HepG2 (cell line): Measurements from ENCODE around the gene RNF126. TPM values are rescaled to one million over a fixed set of nuclear protein-coding genes. Genes with fewer than 3 reads are reported as not detected.

Experiments used
- DR1 ChIP-seq: sonication (generic); formaldehyde crosslinking; IDR thresholded peaks from 2 replicates; pipeline ENCODE4 v1.8.0; 2021; ENCODE audit warnings: mild to moderate bottlenecking, missing genetic modification reagents, inconsistent platforms
- FOXA1 ChIP-seq, 2 experiments: fragments of 450-650 bp in 1 of 2; sonication (generic) in 1 of 2; formaldehyde crosslinking in 1 of 2; IDR thresholded peaks; 2 replicates each; pipeline versions ENCODE4 v1.4.0 to v1.6.1; 2016 to 2020; ENCODE audit warnings: missing genetic modification reagents in 1 of 2
- KLF16 ChIP-seq, 2 experiments: sonication (generic) in 1 of 2; formaldehyde crosslinking in 1 of 2; IDR thresholded peaks; 2 replicates each; pipeline versions ENCODE4 v1.6.1 to v1.8.0; 2016 to 2023; ENCODE audit warnings: missing genetic modification reagents in 2 of 2, missing compliant biosample characterization in 1 of 2
- MXI1 ChIP-seq: IDR thresholded peaks from 3 replicates; pipeline ENCODE4 v1.6.1; 2012; ENCODE audit warnings: low read depth, low read length, inconsistent platforms, borderline replicate concordance
- SAFB2 ChIP-seq: sonication (generic); formaldehyde crosslinking; IDR thresholded peaks from 2 replicates; pipeline ENCODE4 v1.5.1; 2020; ENCODE audit warnings: missing genetic modification reagents, low read depth, mild to moderate bottlenecking, borderline replicate concordance
- ZC3H13 ChIP-seq: sonication (generic); formaldehyde crosslinking; IDR thresholded peaks from 2 replicates; pipeline ENCODE4 v1.8.1; 2023; ENCODE audit warnings: mild to moderate bottlenecking, missing genetic modification reagents, moderate library complexity
- ZNF180 ChIP-seq: sonication (generic); formaldehyde crosslinking; IDR thresholded peaks from 2 replicates; pipeline ENCODE4 v1.4.0; 2020; ENCODE audit warnings: low read depth, missing genetic modification reagents, borderline replicate concordance
- ZNF224 ChIP-seq: sonication (generic); formaldehyde crosslinking; IDR thresholded peaks from 2 replicates; pipeline ENCODE4 v1.5.0; 2020; ENCODE audit warnings: mild to moderate bottlenecking, missing genetic modification reagents
- ZNF441 ChIP-seq: sonication (generic); formaldehyde crosslinking; IDR thresholded peaks from 2 replicates; pipeline ENCODE4 v1.7.0; 2021; ENCODE audit warnings: missing genetic modification reagents, borderline replicate concordance
- ZNF564 ChIP-seq: sonication (generic); formaldehyde crosslinking; IDR thresholded peaks from 2 replicates; pipeline ENCODE4 v1.8.1; 2023; ENCODE audit warnings: mild to moderate bottlenecking, missing genetic modification reagents
- polyA plus RNA-seq, 8 experiments: library from polyadenylated mRNA; depleted of rRNA in 3 of 8; stranded (reverse) in 7 of 8; unstranded in 1 of 8; fragments of >200 nt; fragmentation: Illumina TruSeq in 4 of 8; extraction: Trizol in 4 of 8; gene quantifications; 2 replicates each; pipeline versions ENCODE4 v1.2.1 to v1.2.3, GENCODE V29; 2011 to 2016; ENCODE audit warnings: low read depth in 4 of 8, missing spikeins in 1 of 8, mixed read lengths in 1 of 8; ENCODE audit not compliant: insufficient read depth in 1 of 8
- total RNA-seq, 5 experiments: library from RNA; depleted of rRNA; stranded (reverse); fragments of >200 nt; fragmentation: Illumina TruSeq; extraction: Trizol; gene quantifications; 2 replicates each; pipeline ENCODE4 v1.2.3, GENCODE V29; 2016; ENCODE audit warnings: low read depth in 1 of 5
- TF ChIP-seq, protein P1 (sequence below): IDR thresholded peaks from 2 replicates; pipeline ENCODE4 v1.6.1; 2016; ENCODE audit warnings: mild to moderate bottlenecking, missing biosample characterization, missing genetic modification reagents
- TF ChIP-seq, protein P2 (sequence below): sonication (generic); formaldehyde crosslinking; IDR thresholded peaks from 2 replicates; pipeline ENCODE4 v1.4.0; 2020; ENCODE audit warnings: low read depth, mild to moderate bottlenecking, missing genetic modification reagents
- TF ChIP-seq, protein P3 (sequence below): IDR thresholded peaks from 2 replicates; pipeline ENCODE4 v1.6.1; 2016; ENCODE audit warnings: low read depth, control low read depth
- TF ChIP-seq, protein P4 (sequence below), 2 experiments: fragments of 450-650 bp in 1 of 2; sonication (generic) in 1 of 2; formaldehyde crosslinking in 1 of 2; IDR thresholded peaks; 2 replicates each; pipeline versions ENCODE4 v1.6.1 to v1.8.0; 2016 to 2022; ENCODE audit warnings: antibody characterized with exemption in 1 of 2, mild to moderate bottlenecking in 1 of 2, missing genetic modification reagents in 1 of 2

The RNF126 gene
- total and polyA plus RNA-seq, 2 of the 13 experiments (the other 11 are each of a cell fraction or from before 2014, with no cell fraction given), result 23.2 to 34.0 TPM

DNA sequence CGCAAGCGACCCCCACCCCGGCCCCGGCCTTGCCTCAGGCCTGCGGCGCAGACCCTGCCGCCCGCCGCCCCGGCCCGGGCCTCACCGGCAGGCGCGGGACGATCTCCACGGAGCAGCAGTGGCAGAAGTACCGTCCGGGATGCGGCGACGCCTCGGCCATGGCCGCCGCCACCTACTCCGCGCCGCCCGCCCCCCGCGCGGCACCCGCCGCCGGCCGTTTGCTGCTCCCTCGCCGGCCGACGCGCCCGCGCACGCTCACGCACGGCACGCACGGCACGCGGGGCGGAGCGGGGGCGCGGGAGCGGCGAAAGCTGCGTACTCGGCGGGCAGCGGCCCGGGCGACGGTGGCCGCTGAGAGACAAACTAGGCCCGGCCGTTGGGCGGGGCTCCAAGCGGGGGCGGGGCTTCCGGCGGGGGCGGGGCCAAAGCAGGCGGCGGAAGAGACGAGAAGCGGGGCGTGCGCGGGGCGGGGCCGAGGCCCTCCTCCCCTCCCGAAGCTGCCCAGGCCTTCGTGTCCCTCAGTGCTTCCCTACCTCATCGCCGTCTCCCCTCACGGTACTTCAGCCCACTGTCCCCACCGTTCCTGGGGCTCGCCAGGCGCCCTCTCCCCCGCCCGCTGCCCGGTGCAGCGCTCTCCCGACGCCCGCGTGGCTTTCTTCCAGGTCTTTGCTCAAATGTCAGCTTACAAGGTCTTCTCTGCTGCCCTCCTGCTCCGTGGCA, at the start of gene RNF126 (continued):
- TF ChIP-seq, protein P1, sequence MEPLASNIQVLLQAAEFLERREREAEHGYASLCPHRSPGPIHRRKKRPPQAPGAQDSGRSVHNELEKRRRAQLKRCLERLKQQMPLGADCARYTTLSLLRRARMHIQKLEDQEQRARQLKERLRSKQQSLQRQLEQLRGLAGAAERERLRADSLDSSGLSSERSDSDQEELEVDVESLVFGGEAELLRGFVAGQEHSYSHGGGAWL (CRISPR knock-in tag), result peak; percentile 79
- TF ChIP-seq, protein P2, sequence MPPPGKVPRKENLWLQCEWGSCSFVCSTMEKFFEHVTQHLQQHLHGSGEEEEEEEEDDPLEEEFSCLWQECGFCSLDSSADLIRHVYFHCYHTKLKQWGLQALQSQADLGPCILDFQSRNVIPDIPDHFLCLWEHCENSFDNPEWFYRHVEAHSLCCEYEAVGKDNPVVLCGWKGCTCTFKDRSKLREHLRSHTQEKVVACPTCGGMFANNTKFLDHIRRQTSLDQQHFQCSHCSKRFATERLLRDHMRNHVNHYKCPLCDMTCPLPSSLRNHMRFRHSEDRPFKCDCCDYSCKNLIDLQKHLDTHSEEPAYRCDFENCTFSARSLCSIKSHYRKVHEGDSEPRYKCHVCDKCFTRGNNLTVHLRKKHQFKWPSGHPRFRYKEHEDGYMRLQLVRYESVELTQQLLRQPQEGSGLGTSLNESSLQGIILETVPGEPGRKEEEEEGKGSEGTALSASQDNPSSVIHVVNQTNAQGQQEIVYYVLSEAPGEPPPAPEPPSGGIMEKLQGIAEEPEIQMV (CRISPR knock-in tag), result no peak
- TF ChIP-seq FOXA1 (IDR thresholded peaks at IDR 0.05), result no peak
- TF ChIP-seq FOXA1 (CRISPR knock-in tag; IDR thresholded peaks at IDR 0.05), result 0 out of 2 replicates have a peak, but pooled peaks have one; percentile 2
- peak; percentile 56; the same call in 1 of the 2 replicates for TF ChIP-seq ZC3H13 (CRISPR knock-in tag)
- peak; percentile 71; the same call in 1 of the 3 replicates for TF ChIP-seq MXI1
- no peak for TF ChIP-seq ZNF180 (CRISPR knock-in tag)
- TF ChIP-seq ZNF564 (CRISPR knock-in tag), result 0 out of 2 replicates have a peak, but pooled peaks have one; percentile 10
- TF ChIP-seq KLF16 (CRISPR knock-in tag; IDR thresholded peaks at IDR 0.05), result 0 out of 4 replicates have a peak, but pooled peaks of 1 of the 2 experiments have one; percentile 34
- 0 out of 2 replicates have a peak, but pooled peaks have one; percentile 31 for TF ChIP-seq SAFB2
- peak; percentile 74; the same call in 1 of the 2 replicates for TF ChIP-seq ZNF441 (CRISPR knock-in tag)
- no peak for TF ChIP-seq ZNF224
- TF ChIP-seq DR1, result 0 out of 2 replicates have a peak, but pooled peaks have one; percentile 52
- TF ChIP-seq, protein P3, sequence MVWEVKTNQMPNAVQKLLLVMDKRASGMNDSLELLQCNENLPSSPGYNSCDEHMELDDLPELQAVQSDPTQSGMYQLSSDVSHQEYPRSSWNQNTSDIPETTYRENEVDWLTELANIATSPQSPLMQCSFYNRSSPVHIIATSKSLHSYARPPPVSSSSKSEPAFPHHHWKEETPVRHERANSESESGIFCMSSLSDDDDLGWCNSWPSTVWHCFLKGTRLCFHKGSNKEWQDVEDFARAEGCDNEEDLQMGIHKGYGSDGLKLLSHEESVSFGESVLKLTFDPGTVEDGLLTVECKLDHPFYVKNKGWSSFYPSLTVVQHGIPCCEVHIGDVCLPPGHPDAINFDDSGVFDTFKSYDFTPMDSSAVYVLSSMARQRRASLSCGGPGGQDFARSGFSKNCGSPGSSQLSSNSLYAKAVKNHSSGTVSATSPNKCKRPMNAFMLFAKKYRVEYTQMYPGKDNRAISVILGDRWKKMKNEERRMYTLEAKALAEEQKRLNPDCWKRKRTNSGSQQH (CRISPR knock-in tag), result peak; percentile 32; the same call in 1 of the 2 replicates
- TF ChIP-seq, protein P4, sequence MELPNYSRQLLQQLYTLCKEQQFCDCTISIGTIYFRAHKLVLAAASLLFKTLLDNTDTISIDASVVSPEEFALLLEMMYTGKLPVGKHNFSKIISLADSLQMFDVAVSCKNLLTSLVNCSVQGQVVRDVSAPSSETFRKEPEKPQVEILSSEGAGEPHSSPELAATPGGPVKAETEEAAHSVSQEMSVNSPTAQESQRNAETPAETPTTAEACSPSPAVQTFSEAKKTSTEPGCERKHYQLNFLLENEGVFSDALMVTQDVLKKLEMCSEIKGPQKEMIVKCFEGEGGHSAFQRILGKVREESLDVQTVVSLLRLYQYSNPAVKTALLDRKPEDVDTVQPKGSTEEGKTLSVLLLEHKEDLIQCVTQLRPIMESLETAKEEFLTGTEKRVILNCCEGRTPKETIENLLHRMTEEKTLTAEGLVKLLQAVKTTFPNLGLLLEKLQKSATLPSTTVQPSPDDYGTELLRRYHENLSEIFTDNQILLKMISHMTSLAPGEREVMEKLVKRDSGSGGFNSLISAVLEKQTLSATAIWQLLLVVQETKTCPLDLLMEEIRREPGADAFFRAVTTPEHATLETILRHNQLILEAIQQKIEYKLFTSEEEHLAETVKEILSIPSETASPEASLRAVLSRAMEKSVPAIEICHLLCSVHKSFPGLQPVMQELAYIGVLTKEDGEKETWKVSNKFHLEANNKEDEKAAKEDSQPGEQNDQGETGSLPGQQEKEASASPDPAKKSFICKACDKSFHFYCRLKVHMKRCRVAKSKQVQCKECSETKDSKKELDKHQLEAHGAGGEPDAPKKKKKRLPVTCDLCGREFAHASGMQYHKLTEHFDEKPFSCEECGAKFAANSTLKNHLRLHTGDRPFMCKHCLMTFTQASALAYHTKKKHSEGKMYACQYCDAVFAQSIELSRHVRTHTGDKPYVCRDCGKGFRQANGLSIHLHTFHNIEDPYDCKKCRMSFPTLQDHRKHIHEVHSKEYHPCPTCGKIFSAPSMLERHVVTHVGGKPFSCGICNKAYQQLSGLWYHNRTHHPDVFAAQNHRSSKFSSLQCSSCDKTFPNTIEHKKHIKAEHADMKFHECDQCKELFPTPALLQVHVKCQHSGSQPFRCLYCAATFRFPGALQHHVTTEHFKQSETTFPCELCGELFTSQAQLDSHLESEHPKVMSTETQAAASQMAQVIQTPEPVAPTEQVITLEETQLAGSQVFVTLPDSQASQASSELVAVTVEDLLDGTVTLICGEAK (IDR thresholded peaks at IDR 0.05), result no peak
- TF ChIP-seq, protein P4 (CRISPR knock-in tag; IDR thresholded peaks at IDR 0.05), result no peak
